Spleen (tissue), 7 donors: Measurements from ENCODE around the gene TNFAIP8.
A peak's percentile ranks its signal among the peaks of the same experiment; 100 is the strongest.

ENCODE experiments used
- CTCF ChIP-seq, 11 experiments: fragments of 200-600 bp in 7 of 11; fragments of 450-650 bp in 4 of 11; sonication (generic) in 4 of 11; IDR thresholded peaks in 8 of 11; conservative IDR thresholded peaks in 3 of 11; 1 replicate in 7 of 11; 2 replicates in 4 of 11; pipeline versions ENCODE4 v1.4.0 to v1.8.0; 2016 to 2021; ENCODE audit warnings: antibody characterized with exemption in 11 of 11, inconsistent platforms in 4 of 11, mild to moderate bottlenecking in 1 of 11
- POLR2A ChIP-seq, 3 donors: fragments of 450-650 bp; IDR thresholded peaks; one replicate each; pipeline ENCODE4 v1.5.1; 2017; ENCODE audit warnings: antibody characterized with exemption in 3 of 3, mild to moderate bottlenecking in 1 of 3
- POLR2AphosphoS5 ChIP-seq, 3 donors: sonication (generic); formaldehyde crosslinking; IDR thresholded peaks; one replicate each; pipeline ENCODE4 v1.5.1; 2017; ENCODE audit warnings: antibody characterized with exemption in 3 of 3
- donor health status: DM: no; HTN: no; CAD: no; lungs with moderate emphysema.
- donor health status: DM: no; HTN: no; CAD: no.
- donor health status: DM: no; HTN: no; CAD: no.

DNA sequence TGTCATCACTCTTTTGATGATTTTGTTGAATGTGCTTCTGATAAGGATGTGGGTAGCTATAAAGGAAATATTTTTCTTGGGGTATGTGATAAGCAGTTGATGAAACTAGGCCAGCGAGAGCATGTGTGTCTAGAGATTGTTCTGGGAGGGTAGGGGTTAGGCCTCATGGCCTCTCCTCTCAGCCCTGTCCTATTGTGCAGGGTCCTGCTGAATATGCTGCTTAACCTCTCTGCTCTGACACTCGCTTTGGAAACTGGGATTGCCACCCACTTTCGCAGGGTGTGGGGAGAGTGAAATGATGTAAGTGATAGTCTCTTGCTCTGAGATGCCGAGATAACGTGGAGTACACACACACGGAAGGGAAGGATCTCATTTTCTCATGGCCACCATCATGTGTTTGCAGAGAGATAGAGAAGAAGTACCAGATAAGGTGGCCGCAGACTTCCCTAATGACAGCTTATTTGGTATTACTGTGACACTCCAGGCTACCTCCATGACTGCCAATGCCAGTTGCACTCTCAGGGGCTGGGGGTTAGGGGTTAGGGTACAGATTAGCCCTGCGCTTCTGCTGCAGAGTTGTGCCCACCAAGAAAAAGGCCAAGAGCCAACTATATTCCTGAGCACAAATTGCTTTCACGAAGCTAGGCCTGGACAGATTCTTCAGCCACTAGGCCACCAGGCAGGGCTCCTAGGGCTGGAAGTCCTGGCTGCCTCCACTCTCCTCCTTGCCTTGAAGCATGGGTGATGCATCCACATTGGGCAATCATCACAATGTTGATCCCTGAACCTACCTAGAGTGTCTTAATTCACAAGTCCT lies 25.2 kb upstream of the TNFAIP8 start:
- TF ChIP-seq CTCF (IDR thresholded peaks at IDR 0.05 in 8 of 11, conservative IDR thresholded peaks at IDR 0.05 in 3 of 11) (no peak), POLR2A (IDR thresholded peaks at IDR 0.05) (no peak), POLR2AphosphoS5 (IDR thresholded peaks at IDR 0.05) (peak in 1 of 3 donors; percentile 23)
